GM21381 (cell line): ENCODE measurements around the gene SP8.

Experiments
- ATAC-seq: cut with Tn5 transposase; IDR thresholded peaks from one replicate; pipeline ENCODE4 v1.9.1; 2021; ENCODE audit warnings: mild to moderate bottlenecking, moderate library complexity; ENCODE audit not compliant: unreplicated experiment

Gene SP8

GRCh38 chr7:20795361-20795760, 8.7 kb upstream of the SP8 start:
- ATAC-seq = no peak

GRCh38 chr7:20794676-20795075, 8.0 kb upstream of the SP8 start:
- no peak for ATAC-seq

- no peak for ATAC-seq
These were observed 7.2 kb upstream of the SP8 start for GRCh38 chr7:20793694-20794394.

GRCh38 chr7:20793248-20793647, 6.6 kb upstream of the SP8 start:
- ATAC-seq = no peak

- no peak for ATAC-seq
These were observed 5.1 kb upstream of the SP8 start for GRCh38 chr7:20791538-20792434.

- ATAC-seq = no peak
These were observed 3.7 kb upstream of the SP8 start for GRCh38 chr7:20790375-20790774.

- ATAC-seq = no peak
These were observed 1.8 kb upstream of the SP8 start for GRCh38 chr7:20788420-20788990.

- ATAC-seq = no peak
These were observed 1.2 kb upstream of the SP8 start for GRCh38 chr7:20787660-20788419.

- ATAC-seq = no peak
These were observed 286 bp downstream of the SP8 start for GRCh38 chr7:20786421-20786778.

- ATAC-seq = no peak
These were observed 655 bp downstream of the SP8 start for GRCh38 chr7:20786049-20786412.

GRCh38 chr7:20785157-20786048, 1.3 kb downstream of the SP8 start:
- ATAC-seq = no peak

GRCh38 chr7:20784388-20785156, 2.1 kb downstream of the SP8 start:
- no peak for ATAC-seq

GRCh38 chr7:20783700-20784387, 2.8 kb downstream of the SP8 start:
- peak; percentile 51 for ATAC-seq

GRCh38 chr7:20783125-20783699, 3.5 kb downstream of the SP8 start:
- ATAC-seq = no peak

- no peak for ATAC-seq
These were observed 7.6 kb downstream of the SP8 start for GRCh38 chr7:20779041-20779440.

GRCh38 chr7:20778063-20778721, 8.5 kb downstream of the SP8 start:
- peak; percentile 93 for ATAC-seq

- ATAC-seq = peak; percentile 31
These were observed 9.2 kb downstream of the SP8 start for GRCh38 chr7:20777377-20778062.
